RWPE2 (cell line): ENCODE results near the gene GALR1.

Experiments used
- ATAC-seq: fragments of 200-7000 bp; cut with Tn5 transposase; 3 replicates; pipeline ENCODE4 v1.9.1; 2021; ENCODE audit warnings: low read depth
- DNase-seq: peaks from one replicate; pipeline ENCODE4 v3.0.0-alpha.2; 2020; ENCODE audit warnings: low spot score
- H3K27ac ChIP-seq: fragments of 450-650 bp; 2 replicates; pipeline ENCODE4 v1.5.1; 2017; ENCODE audit warnings: mild to moderate bottlenecking; ENCODE audit not compliant: poor library complexity, severe bottlenecking
- H3K27me3 ChIP-seq: fragments of 250-450 bp; sonication (Bioruptor Pico); 2 replicates; pipeline ENCODE4 v1.5.1; 2021; ENCODE audit warnings: mild to moderate bottlenecking, moderate library complexity; ENCODE audit not compliant: insufficient read depth, poor library complexity, severe bottlenecking
- H3K36me3 ChIP-seq: fragments of 250-450 bp; sonication (Bioruptor Pico); 2 replicates; pipeline ENCODE4 v1.5.1; 2020; ENCODE audit warnings: low read depth, mild to moderate bottlenecking, moderate library complexity
- H3K4me1 ChIP-seq: fragments of 250-450 bp; sonication (Bioruptor Pico); 2 replicates; pipeline ENCODE4 v1.5.1; 2021; ENCODE audit warnings: mild to moderate bottlenecking, moderate library complexity; ENCODE audit not compliant: insufficient read depth, poor library complexity, severe bottlenecking
- H3K4me3 ChIP-seq: fragments of 250-450 bp; sonication (Bioruptor Pico); 2 replicates; pipeline ENCODE4 v1.5.1; 2021; ENCODE audit warnings: mild to moderate bottlenecking, moderate library complexity; ENCODE audit not compliant: severe bottlenecking
- H3K9me3 ChIP-seq: fragments of 250-450 bp; sonication (Bioruptor Pico); 2 replicates; pipeline ENCODE4 v1.5.1; 2021; ENCODE audit warnings: mild to moderate bottlenecking, moderate library complexity; ENCODE audit not compliant: severe bottlenecking
- TF ChIP-seq, protein P1 (sequence below): fragments of 450-650 bp; IDR thresholded peaks from one replicate; pipeline ENCODE4 v1.5.1; 2017; ENCODE audit warnings: mild to moderate bottlenecking, moderate library complexity; ENCODE audit not compliant: poor library complexity, severe bottlenecking

The GALR1 gene

DNA sequence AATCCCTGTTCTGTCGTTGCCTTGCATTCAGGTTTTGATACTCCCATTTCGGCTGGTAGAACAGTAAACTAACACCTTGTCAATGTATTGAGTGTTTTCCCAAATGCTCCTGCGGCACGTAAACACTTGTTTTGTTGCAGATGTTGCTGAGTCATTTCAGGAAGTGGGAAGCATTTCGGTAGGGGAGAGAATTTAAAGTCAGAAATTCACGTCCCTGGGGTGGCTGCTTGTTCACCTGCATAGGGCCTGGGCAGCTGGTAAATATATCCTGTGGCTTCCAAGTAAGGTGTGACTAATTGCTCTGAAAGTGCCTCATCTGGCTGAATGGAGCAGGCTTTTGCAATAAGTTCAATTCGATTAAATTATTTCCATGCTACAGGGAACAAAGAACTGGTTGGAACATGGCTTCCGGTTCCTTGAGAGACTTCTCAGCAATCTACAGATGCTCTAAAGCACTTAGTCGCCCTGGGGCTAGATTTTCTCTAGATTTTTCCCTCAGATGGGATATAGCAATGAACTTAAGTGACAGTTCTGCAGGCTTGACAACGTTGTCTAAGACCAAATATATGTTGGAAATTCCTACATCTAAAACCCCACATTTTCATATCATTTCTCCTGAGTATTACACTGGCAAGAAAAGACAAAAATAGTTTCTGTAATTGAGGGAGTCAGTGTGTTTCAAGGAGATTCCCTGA, 5.2 kb downstream of the GALR1 start:
- no peak for ATAC-seq
- Histone ChIP-seq H3K27me3 (peaks cover 57% of the 10 kb centered on the region), H3K27ac (no peak overlapping the region), H3K4me3 (no peak overlapping the region), H3K4me1 (no peaks in the 10 kb centered on the region), H3K36me3 (no peaks in the 10 kb centered on the region), H3K9me3 (no peaks in the 10 kb centered on the region)
- TF ChIP-seq, protein P1, sequence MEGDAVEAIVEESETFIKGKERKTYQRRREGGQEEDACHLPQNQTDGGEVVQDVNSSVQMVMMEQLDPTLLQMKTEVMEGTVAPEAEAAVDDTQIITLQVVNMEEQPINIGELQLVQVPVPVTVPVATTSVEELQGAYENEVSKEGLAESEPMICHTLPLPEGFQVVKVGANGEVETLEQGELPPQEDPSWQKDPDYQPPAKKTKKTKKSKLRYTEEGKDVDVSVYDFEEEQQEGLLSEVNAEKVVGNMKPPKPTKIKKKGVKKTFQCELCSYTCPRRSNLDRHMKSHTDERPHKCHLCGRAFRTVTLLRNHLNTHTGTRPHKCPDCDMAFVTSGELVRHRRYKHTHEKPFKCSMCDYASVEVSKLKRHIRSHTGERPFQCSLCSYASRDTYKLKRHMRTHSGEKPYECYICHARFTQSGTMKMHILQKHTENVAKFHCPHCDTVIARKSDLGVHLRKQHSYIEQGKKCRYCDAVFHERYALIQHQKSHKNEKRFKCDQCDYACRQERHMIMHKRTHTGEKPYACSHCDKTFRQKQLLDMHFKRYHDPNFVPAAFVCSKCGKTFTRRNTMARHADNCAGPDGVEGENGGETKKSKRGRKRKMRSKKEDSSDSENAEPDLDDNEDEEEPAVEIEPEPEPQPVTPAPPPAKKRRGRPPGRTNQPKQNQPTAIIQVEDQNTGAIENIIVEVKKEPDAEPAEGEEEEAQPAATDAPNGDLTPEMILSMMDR: no peak
- DNase-seq: no peak

DNA sequence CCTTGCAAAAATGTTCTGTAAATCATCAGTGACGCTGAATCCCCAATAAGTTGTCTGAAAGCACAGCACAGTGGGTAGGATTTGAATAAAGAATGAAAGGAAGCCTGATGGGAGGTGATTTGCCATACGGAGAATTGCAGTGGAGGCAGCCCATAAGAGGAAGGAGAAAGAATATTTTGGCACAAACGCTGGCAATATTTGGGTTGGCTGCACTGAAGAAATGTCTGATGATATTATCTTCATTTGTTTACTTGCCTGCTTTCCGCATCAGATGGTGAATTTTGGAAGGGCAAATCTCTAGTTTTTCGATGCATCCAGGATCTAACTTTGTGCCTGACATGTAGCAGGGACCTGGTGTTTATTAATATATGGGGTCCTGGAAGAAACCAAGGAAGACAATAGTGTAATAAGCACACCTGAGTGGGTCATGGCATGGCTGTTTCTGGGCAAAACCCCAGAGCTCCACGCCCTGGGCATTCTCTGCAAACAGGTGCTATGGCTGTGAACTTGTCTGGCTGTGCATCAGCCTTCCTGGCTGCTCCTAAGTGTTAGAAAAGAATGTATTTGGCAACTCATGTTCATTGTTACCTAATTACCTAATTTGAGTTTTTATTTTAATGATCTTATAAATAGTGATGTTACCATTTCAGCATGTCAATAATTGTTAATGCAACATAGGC, 5.9 kb downstream of the GALR1 start:
- DNase-seq: no peak
- no peak for ATAC-seq
- peaks cover 49% of the 10 kb centered on the region for H3K27me3 ChIP-seq

GRCh38 chr18:77262643-77263465, 13.2 kb downstream of the GALR1 start:
- Histone ChIP-seq H3K27ac (no peak overlapping the region), H3K36me3 (no peaks in the 10 kb centered on the region), H3K4me1 (no peaks in the 10 kb centered on the region), H3K9me3 (no peaks in the 10 kb centered on the region), H3K4me3 (no peak overlapping the region), H3K27me3 (peaks cover 3% of the 10 kb centered on the region)
- DNase-seq: no peak
- no peak for ATAC-seq
- TF ChIP-seq, protein P1: no peak

More for the DNA sequence above, 5.9 kb downstream of the GALR1 start:
- no peak overlapping the region for H3K4me3 ChIP-seq
- H3K4me1 ChIP-seq: no peaks in the 10 kb centered on the region
- TF ChIP-seq, protein P1: no peak
- no peak overlapping the region for H3K27ac ChIP-seq
- no peaks in the 10 kb centered on the region for H3K9me3 ChIP-seq
- no peaks in the 10 kb centered on the region for H3K36me3 ChIP-seq

DNA sequence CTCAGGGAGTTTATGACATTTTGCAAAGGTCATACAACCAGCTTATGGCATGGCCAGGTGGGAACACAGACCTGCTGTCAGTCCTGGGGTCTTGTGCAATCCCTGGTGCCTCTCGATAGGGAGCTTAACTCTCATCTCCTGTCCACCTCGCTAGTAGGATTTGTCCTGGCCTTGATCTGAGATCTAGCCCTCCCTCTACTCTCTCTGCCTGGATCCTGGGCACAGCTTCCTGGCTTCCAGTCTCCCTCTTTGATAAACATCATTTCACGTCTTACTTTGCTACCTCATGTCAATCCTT, 13.8 kb downstream of the GALR1 start:
- TF ChIP-seq, protein P1: no peak
- no peaks in the 10 kb centered on the region for H3K4me1 ChIP-seq
- H3K27me3 ChIP-seq: peaks cover 7% of the 10 kb centered on the region
- no peak overlapping the region for H3K27ac ChIP-seq
- DNase-seq: no peak
- no peak overlapping the region for H3K4me3 ChIP-seq
- no peaks in the 10 kb centered on the region for H3K36me3 ChIP-seq
- ATAC-seq: no peak
- no peaks in the 10 kb centered on the region for H3K9me3 ChIP-seq
